ENCODE results near the gene RFTN2. TPM values are rescaled to one million over a fixed set of nuclear protein-coding genes. Genes with fewer than 3 reads are reported as not detected.

The RFTN2 gene
- total and polyA plus RNA-seq, 2 of the 13 experiments (the other 11 are each of a cell fraction or from before 2014, with no cell fraction given): not detected

GRCh38 chr2:197666277-197666676, 9.1 kb downstream of the RFTN2 start:
- CTCF ChIA-PET (ENCODE audit: low intra/inter-chr PET ratio, low total read pairs): no interaction called here
- Histone ChIP-seq H3K79me2 (ENCODE audit: insufficient read depth, low read length) (no peaks in the 10 kb centered on the region), H3K27ac (ENCODE audit: extremely low read length, insufficient read depth, low read length) (no peak overlapping the region), H3K4me2 (ENCODE audit: low read depth, low read length) (no peak overlapping the region), H2AFZ (ENCODE audit: low read length) (no peak overlapping the region), H3K27me3 (ENCODE audit: control insufficient read depth in 1 of 2, insufficient read depth in 2 of 2, low read length in 2 of 2) (no peaks in the 10 kb centered on the region), H3K36me3 (replicated peaks in 1 of 2; ENCODE audit: control insufficient read depth in 1 of 2, insufficient read depth in 2 of 2, low read length in 2 of 2) (no peaks in the 10 kb centered on the region), H3K4me3 (replicated peaks in 1 of 3; ENCODE audit: insufficient read depth in 1 of 3, low read depth in 2 of 3, low read length in 3 of 3) (no peak overlapping the region), H3K4me1 (ENCODE audit: insufficient read depth, low read length) (peaks cover 9% of the 10 kb centered on the region; the same call in 1 of the 2 replicates), H4K20me1 (ENCODE audit: insufficient read depth, low read length) (no peaks in the 10 kb centered on the region), H3K9ac (ENCODE audit: insufficient read depth, low read depth, low read length) (no peak overlapping the region), H3K9me3 (ENCODE audit: low read length) (peaks cover 5% of the 10 kb centered on the region; the same call in 1 of the 2 replicates)
- in situ Hi-C loops (cut with HindIII; ENCODE audit: extremely low pct_ligation_motif_present, low pct_unique_long_range_greater_than_20kb): no loop called here
- DNase-seq (ENCODE audit: low spot score) (no peak), ATAC-seq (no peak), FAIRE-seq (no peak)
- intact Hi-C loops (cut with micrococcal nuclease; ENCODE audit: unreplicated experiment): no loop called here
- no TSS peak for BruUV-seq (replicated peaks)
- TF ChIP-seq RFXAP (CRISPR knock-in tag; IDR thresholded peaks at IDR 0.05; ENCODE audit: borderline replicate concordance): no peak
- peak; percentile 92 for TF ChIP-seq ZNF317 (CRISPR knock-in tag; IDR thresholded peaks at IDR 0.05)
- no peak for TF ChIP-seq NAIF1 (CRISPR knock-in tag; IDR thresholded peaks at IDR 0.05; ENCODE audit: borderline replicate concordance)
- POLR2A ChIA-PET: no interaction called here

- FAIRE-seq: no peak
- Histone ChIP-seq H4K20me1 (ENCODE audit: insufficient read depth, low read length) (no peaks in the 10 kb centered on the region), H3K4me3 (replicated peaks in 1 of 3; ENCODE audit: insufficient read depth in 1 of 3, low read depth in 2 of 3, low read length in 3 of 3) (no peak overlapping the region), H3K4me2 (ENCODE audit: low read depth, low read length) (no peak overlapping the region), H3K36me3 (replicated peaks in 1 of 2; ENCODE audit: control insufficient read depth in 1 of 2, insufficient read depth in 2 of 2, low read length in 2 of 2) (no peaks in the 10 kb centered on the region), H3K27me3 (ENCODE audit: control insufficient read depth in 1 of 2, insufficient read depth in 2 of 2, low read length in 2 of 2) (no peaks in the 10 kb centered on the region), H3K4me1 (ENCODE audit: insufficient read depth, low read length) (peaks cover 8% of the 10 kb centered on the region; the same call in 1 of the 2 replicates), H3K9me3 (ENCODE audit: low read length) (peaks cover 4% of the 10 kb centered on the region; the same call in 1 of the 2 replicates), H3K9ac (ENCODE audit: insufficient read depth, low read depth, low read length) (no peak overlapping the region), H2AFZ (ENCODE audit: low read length) (no peak overlapping the region), H3K27ac (ENCODE audit: extremely low read length, insufficient read depth, low read length) (no peak overlapping the region), H3K79me2 (ENCODE audit: insufficient read depth, low read length) (no peaks in the 10 kb centered on the region)
- in situ Hi-C loops (cut with HindIII; ENCODE audit: extremely low pct_ligation_motif_present, low pct_unique_long_range_greater_than_20kb) (no loop called here), intact Hi-C loops (cut with micrococcal nuclease; ENCODE audit: unreplicated experiment) (no loop called here)
- no peak for ATAC-seq
- TF ChIP-seq KDM3A (CRISPR knock-in tag; IDR thresholded peaks at IDR 0.05; ENCODE audit: low read depth): no peak
- TF ChIP-seq GZF1 (CRISPR knock-in tag; IDR thresholded peaks at IDR 0.05): no peak
- no peak for TF ChIP-seq JUNB (CRISPR knock-in tag; IDR thresholded peaks at IDR 0.05; ENCODE audit: borderline replicate concordance)
- TF ChIP-seq HNF4G (IDR thresholded peaks at IDR 0.05; ENCODE audit: borderline replicate concordance, low read depth, low read length): no peak
- TF ChIP-seq HNF4G (CRISPR knock-in tag; IDR thresholded peaks at IDR 0.05; ENCODE audit: borderline replicate concordance, low read depth): no peak
- TF ChIP-seq UBTF (CRISPR knock-in tag; IDR thresholded peaks at IDR 0.05): no peak
- no peak for TF ChIP-seq ZFP62 (CRISPR knock-in tag; IDR thresholded peaks at IDR 0.05)
- DNase-seq (ENCODE audit: low spot score): no peak
- 2% methylated on average over 3 of the region's 3 CpGs for WGBS (ENCODE audit: low lambda C conversion rate)
- CTCF ChIA-PET (ENCODE audit: low intra/inter-chr PET ratio, low total read pairs): no interaction called here
- POLR2A ChIA-PET: no interaction called here
- no TSS peak for BruUV-seq (replicated peaks)
These were observed 13.8 kb downstream of the RFTN2 start for GRCh38 chr2:197661626-197662025.

Data from HepG2 (cell line).